Esophagus squamous epithelium (tissue), 4 donors: ENCODE data around the gene APPBP2.

ENCODE experiments used
- CTCF ChIP-seq, 6 experiments: fragments of 450-650 bp in 4 of 6; fragments of 200-600 bp in 2 of 6; sonication (generic) in 2 of 6; IDR thresholded peaks; one replicate each; pipeline ENCODE4 v1.5.1; 2016 to 2019; ENCODE audit warnings: antibody characterized with exemption in 6 of 6, mild to moderate bottlenecking in 4 of 6, moderate library complexity in 4 of 6
- POLR2A ChIP-seq, 4 donors: fragments of 450-650 bp; IDR thresholded peaks; one replicate each; pipeline ENCODE4 v1.6.1; 2017; ENCODE audit warnings: antibody characterized with exemption in 4 of 4, mild to moderate bottlenecking in 4 of 4, moderate library complexity in 3 of 4

GRCh38 chr17:60493847-60494321, 32.2 kb downstream of the APPBP2 start:
- TF ChIP-seq CTCF (IDR thresholded peaks at IDR 0.05) = no peak
- TF ChIP-seq POLR2A (IDR thresholded peaks at IDR 0.05) = no peak
